HepG2 (cell line): Measurements from ENCODE around the gene EVC. TPM values are rescaled to one million over a fixed set of nuclear protein-coding genes. Genes with fewer than 3 reads are reported as not detected.

ENCODE experiments used
- ATAC-seq: fragments of 200-7000 bp; cut with Tn5 transposase; 3 replicates; pipeline ENCODE4 v1.9.1; 2020; ENCODE audit warnings: mild to moderate bottlenecking, moderate library complexity
- BruUV-seq: library from RNA; stranded (reverse); fragments of 400-500 nt; replicated peaks from 2 replicates; lab custom pipeline; 2021; lab: Mats Ljungman, UMichigan
- CTCF ChIA-PET: fragments of 300-600 bp; formaldehyde crosslinking; extraction: SDS; loops from one replicate; lab custom pipeline; 2021; ENCODE audit warnings: low total read pairs, inconsistent platforms, low intra/inter-chr PET ratio; lab: Yijun Ruan, JAX
- POLR2A ChIA-PET: fragments of 350-600 bp; sonication (Branson Sonifier 250); formaldehyde crosslinking; loops from one replicate; lab custom pipeline; 2020; ENCODE audit warnings: antibody characterized with exemption, inconsistent platforms; lab: Yijun Ruan, JAX
- DNase-seq: peaks from one replicate; pipeline ENCODE4 v3.0.0-alpha.2; 2015; ENCODE audit warnings: low spot score
- FAIRE-seq: peaks from 3 replicates; lab custom pipeline; 2011; peaks lifted over from hg19 to GRCh38; lab: Jason Lieb, UNC
- H2AFZ ChIP-seq: one replicate; pipeline ENCODE4 v1.6.1; 2011; ENCODE audit warnings: low read length, inconsistent platforms
- H3K27ac ChIP-seq: fragments of 300-600 bp; 3 replicates; pipeline ENCODE4 v1.8.0; 2011; ENCODE audit warnings: mixed run types, mild to moderate bottlenecking, mixed read lengths, low read length, inconsistent platforms; ENCODE audit not compliant: insufficient read depth; ENCODE audit errors: extremely low read length
- H3K27me3 ChIP-seq, 2 experiments: fragments of 200-600 bp in 1 of 2; 2 replicates in 1 of 2; 3 replicates in 1 of 2; pipeline versions ENCODE4 v1.6.0 to v1.8.0; 2011; ENCODE audit warnings: low read length in 2 of 2, mild to moderate bottlenecking in 2 of 2, moderate library complexity in 2 of 2, inconsistent platforms in 1 of 2; ENCODE audit not compliant: insufficient read depth in 2 of 2, control insufficient read depth in 1 of 2
- H3K36me3 ChIP-seq, 2 experiments: fragments of 200-600 bp in 1 of 2; replicated peaks in 1 of 2; 2 replicates in 1 of 2; 3 replicates in 1 of 2; pipeline versions ENCODE4 v1.5.1 to v1.8.0; 2011; ENCODE audit warnings: low read length in 2 of 2, inconsistent platforms in 1 of 2; ENCODE audit not compliant: insufficient read depth in 2 of 2, control insufficient read depth in 1 of 2
- H3K4me1 ChIP-seq: 2 replicates; pipeline ENCODE4 v1.5.1; 2012; ENCODE audit warnings: low read length, inconsistent platforms; ENCODE audit not compliant: insufficient read depth
- H3K4me2 ChIP-seq: 2 replicates; pipeline ENCODE4 v1.6.0; 2011; ENCODE audit warnings: low read depth, low read length, inconsistent platforms
- H3K4me3 ChIP-seq, 3 experiments: fragments of 200-600 bp in 1 of 3; sonication (generic), shearing (Covaris generic) in 1 of 3; replicated peaks in 1 of 3; 2 replicates each; pipeline ENCODE4 v1.5.1; 2011 to 2016; ENCODE audit warnings: low read length in 3 of 3, inconsistent platforms in 2 of 3, low read depth in 2 of 3, mild to moderate bottlenecking in 2 of 3, control low read depth in 1 of 3, mixed read lengths in 1 of 3; ENCODE audit not compliant: insufficient read depth in 1 of 3
- H3K79me2 ChIP-seq: one replicate; pipeline ENCODE4 v1.6.1; 2011; ENCODE audit warnings: low read length, inconsistent platforms; ENCODE audit not compliant: insufficient read depth
- H3K9ac ChIP-seq: 2 replicates; pipeline ENCODE4 v1.6.0; 2011; ENCODE audit warnings: mild to moderate bottlenecking, low read depth, low read length, inconsistent platforms; ENCODE audit not compliant: insufficient read depth
- H3K9me3 ChIP-seq: 2 replicates; pipeline ENCODE4 v1.5.1; 2012; ENCODE audit warnings: mild to moderate bottlenecking, low read length
- H4K20me1 ChIP-seq: 2 replicates; pipeline ENCODE4 v1.6.0; 2011; ENCODE audit warnings: inconsistent platforms, mild to moderate bottlenecking, low read length, moderate library complexity; ENCODE audit not compliant: insufficient read depth
- HCFC1 ChIP-seq: fragments of 150-350 bp; IDR thresholded peaks from 2 replicates; pipeline ENCODE4 v1.6.1; 2014; ENCODE audit warnings: low read depth, low read length
- KLF15 ChIP-seq: sonication (generic); formaldehyde crosslinking; IDR thresholded peaks from 2 replicates; pipeline ENCODE4 v1.8.1; 2023; ENCODE audit warnings: borderline replicate concordance, mild to moderate bottlenecking, inconsistent platforms, missing genetic modification reagents, mixed read lengths
- MIER3 ChIP-seq: IDR thresholded peaks from 2 replicates; pipeline ENCODE4 v1.6.1; 2016; ENCODE audit warnings: missing compliant biosample characterization, borderline replicate concordance
- ZNF501 ChIP-seq: sonication (generic); formaldehyde crosslinking; IDR thresholded peaks from 2 replicates; pipeline ENCODE4 v1.5.1; 2020; ENCODE audit warnings: mild to moderate bottlenecking, moderate library complexity, missing genetic modification reagents
- WGBS: methylation state at CpG from one replicate; pipeline ENCODE4 v1.1.6; 2017; ENCODE audit warnings: low lambda C conversion rate; 5-methylcytosine and 5-hydroxymethylcytosine counted together
- in situ Hi-C: cut with HindIII; loops from 2 replicates; pipeline ENCODE4 v1.10.0; 2017; ENCODE audit warnings: low pct_unique_long_range_greater_than_20kb; ENCODE audit not compliant: extremely low pct_ligation_motif_present
- intact Hi-C: fragments of 100-400 bp; cut with micrococcal nuclease; formaldehyde crosslinking; loops from one replicate; pipeline ENCODE4 v1.10.0; 2022; ENCODE audit not compliant: unreplicated experiment
- polyA plus RNA-seq, 8 experiments: library from polyadenylated mRNA; depleted of rRNA in 3 of 8; stranded (reverse) in 7 of 8; unstranded in 1 of 8; fragments of >200 nt; fragmentation: Illumina TruSeq in 4 of 8; extraction: Trizol in 4 of 8; gene quantifications; 2 replicates each; pipeline versions ENCODE4 v1.2.1 to v1.2.3, GENCODE V29; 2011 to 2016; ENCODE audit warnings: low read depth in 4 of 8, missing spikeins in 1 of 8, mixed read lengths in 1 of 8; ENCODE audit not compliant: insufficient read depth in 1 of 8
- total RNA-seq, 5 experiments: library from RNA; depleted of rRNA; stranded (reverse); fragments of >200 nt; fragmentation: Illumina TruSeq; extraction: Trizol; gene quantifications; 2 replicates each; pipeline ENCODE4 v1.2.3, GENCODE V29; 2016; ENCODE audit warnings: low read depth in 1 of 5
- TF ChIP-seq, protein P1 (sequence below), 2 experiments: sonication (generic) in 1 of 2; formaldehyde crosslinking in 1 of 2; IDR thresholded peaks; 2 replicates each; pipeline versions ENCODE4 v1.4.0 to v1.6.1; 2018 to 2020; ENCODE audit warnings: missing genetic modification reagents in 2 of 2, borderline replicate concordance in 1 of 2, low read depth in 1 of 2, mild to moderate bottlenecking in 1 of 2, missing biosample characterization in 1 of 2
- TF ChIP-seq, protein P2 (sequence below): sonication (generic); formaldehyde crosslinking; IDR thresholded peaks from 2 replicates; pipeline ENCODE4 v1.5.1; 2020; ENCODE audit warnings: missing genetic modification reagents, mild to moderate bottlenecking, borderline replicate concordance

Gene EVC
- total and polyA plus RNA-seq, 2 of the 13 experiments (the other 11 are each of a cell fraction or from before 2014, with no cell fraction given), result 3.1 to 4.9 TPM

GRCh38 chr4:5664778-5665177 lies 46.2 kb upstream of the EVC start (continued):
- TF ChIP-seq HCFC1, result no peak
- TF ChIP-seq, all 625 proteins: peak for 0

DNA sequence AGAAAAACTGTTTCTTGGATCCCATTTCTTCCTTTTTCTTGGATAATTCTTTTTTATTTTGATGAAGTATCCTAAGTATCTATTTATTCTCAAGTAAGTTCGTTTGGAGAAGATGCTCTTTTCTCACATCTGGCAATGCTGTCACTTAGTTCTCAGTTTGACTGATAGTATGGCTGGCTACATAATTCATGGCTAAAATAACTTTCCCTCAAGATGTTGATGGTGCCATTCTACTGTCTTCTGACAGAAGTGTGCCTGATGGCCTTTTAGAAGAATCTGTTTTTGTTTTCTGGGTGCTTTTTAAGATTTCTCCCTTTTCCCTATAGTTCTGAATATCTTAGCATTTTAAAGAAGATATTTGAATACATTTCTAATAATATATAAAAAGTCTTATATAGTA lies 44.3 kb upstream of the EVC start:
- no peak overlapping the region for H2AFZ ChIP-seq
- in situ Hi-C loops, result no loop called here
- intact Hi-C loops, result no loop called here
- no peak overlapping the region for H3K27ac ChIP-seq
- ChIA-PET POLR2A (no interaction called here), CTCF (no interaction called here)
- no peak overlapping the region for H3K4me3 ChIP-seq
- no peaks in the 10 kb centered on the region for H3K36me3 ChIP-seq
- ATAC-seq (no peak), FAIRE-seq (no peak), DNase-seq (no peak)
- no TSS peak for BruUV-seq
- H3K27me3 ChIP-seq, result no peaks in the 10 kb centered on the region
- H4K20me1 ChIP-seq, result no peaks in the 10 kb centered on the region
- no peaks in the 10 kb centered on the region for H3K79me2 ChIP-seq
- no peak overlapping the region for H3K9ac ChIP-seq
- TF ChIP-seq ZNF501, result no peak
- TF ChIP-seq MIER3, result no peak
- TF ChIP-seq, protein P1, sequence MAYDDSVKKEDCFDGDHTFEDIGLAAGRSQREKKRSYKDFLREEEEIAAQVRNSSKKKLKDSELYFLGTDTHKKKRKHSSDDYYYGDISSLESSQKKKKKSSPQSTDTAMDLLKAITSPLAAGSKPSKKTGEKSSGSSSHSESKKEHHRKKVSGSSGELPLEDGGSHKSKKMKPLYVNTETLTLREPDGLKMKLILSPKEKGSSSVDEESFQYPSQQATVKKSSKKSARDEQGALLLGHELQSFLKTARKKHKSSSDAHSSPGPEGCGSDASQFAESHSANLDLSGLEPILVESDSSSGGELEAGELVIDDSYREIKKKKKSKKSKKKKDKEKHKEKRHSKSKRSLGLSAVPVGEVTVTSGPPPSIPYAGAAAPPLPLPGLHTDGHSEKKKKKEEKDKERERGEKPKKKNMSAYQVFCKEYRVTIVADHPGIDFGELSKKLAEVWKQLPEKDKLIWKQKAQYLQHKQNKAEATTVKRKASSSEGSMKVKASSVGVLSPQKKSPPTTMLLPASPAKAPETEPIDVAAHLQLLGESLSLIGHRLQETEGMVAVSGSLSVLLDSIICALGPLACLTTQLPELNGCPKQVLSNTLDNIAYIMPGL (CRISPR knock-in tag; IDR thresholded peaks at IDR 0.05; ENCODE audit: borderline replicate concordance in 1 of 2, low read depth in 1 of 2), result no peak
- no peak for TF ChIP-seq KLF15 (CRISPR knock-in tag)
- TF ChIP-seq, protein P2, sequence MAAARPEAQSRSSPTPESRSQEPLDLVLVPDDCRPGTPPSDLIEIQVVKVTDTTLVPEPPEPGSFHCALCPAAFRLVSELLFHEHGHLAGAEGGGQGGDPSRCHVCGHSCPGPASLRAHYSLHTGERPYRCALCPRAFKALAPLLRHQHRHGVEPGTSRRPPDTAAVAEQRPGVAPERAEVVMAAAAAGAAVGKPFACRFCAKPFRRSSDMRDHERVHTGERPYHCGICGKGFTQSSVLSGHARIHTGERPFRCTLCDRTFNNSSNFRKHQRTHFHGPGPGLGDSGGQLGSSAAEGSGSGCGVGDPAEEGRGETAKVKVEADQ, result no peak
- no peak overlapping the region for H3K4me2 ChIP-seq
- peaks cover 7% of the 10 kb centered on the region; the same call in 1 of the 2 replicates for H3K9me3 ChIP-seq
- no peaks in the 10 kb centered on the region for H3K4me1 ChIP-seq
- WGBS, result 0% methylated on average over 1 of the region's 1 CpG
